Measurements from ENCODE around the gene GID8. TPM values are rescaled to one million over a fixed set of nuclear protein-coding genes. Genes with fewer than 3 reads are reported as not detected.

The GID8 gene
- total RNA-seq, 4 donors from 2014 or later: 30.4 to 57.0 (median 45.1) TPM

DNA sequence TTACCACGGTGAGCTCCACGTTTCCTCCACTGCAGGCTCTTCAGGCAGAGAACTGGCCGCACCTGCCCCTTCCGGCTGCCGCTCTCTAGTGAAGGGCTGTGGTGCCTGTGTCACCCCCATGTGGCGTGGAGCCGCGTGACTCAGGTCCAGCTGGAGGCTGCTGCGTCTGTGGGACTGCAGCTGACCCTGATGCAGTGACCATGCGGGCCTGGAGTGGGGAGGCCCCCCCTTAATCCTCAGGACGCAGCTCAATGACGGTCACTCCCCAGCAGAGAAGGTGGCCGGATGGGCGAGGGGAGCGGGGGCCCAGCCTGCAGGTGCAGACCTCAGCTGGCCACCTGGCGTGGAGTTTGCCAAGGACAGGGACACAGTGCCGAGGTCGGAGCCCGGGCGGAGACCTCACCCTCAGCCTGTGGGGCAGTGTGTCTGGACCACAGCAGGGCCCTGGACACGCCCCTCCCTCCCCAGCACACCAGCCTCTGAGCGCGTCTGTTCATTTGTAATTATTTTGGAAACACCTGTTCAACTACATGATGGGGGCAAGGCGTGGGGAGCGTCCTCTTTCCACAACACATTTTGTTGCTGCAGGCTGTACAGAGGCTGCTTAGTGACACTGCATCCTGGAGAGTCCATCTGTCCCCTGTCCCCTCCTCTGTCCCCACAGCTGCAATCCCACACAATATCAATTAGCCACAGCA is 58.1 kb downstream of the GID8 start:
- no peak for DNase-seq (ENCODE audit: low spot score in 2 of 2)
- Histone ChIP-seq H3K4me3 (no peak overlapping the region), H3K4me1 (no peaks in the 10 kb centered on the region), H3K9me3 (no peaks in the 10 kb centered on the region), H3K36me3 (no peaks in the 10 kb centered on the region), H3K27ac (no peak overlapping the region), H3K27me3 (peaks cover 88% of the 10 kb centered on the region)
- 76% methylated on average over 24 of the region's 25 CpGs for WGBS
- TF ChIP-seq POLR2AphosphoS5 (IDR thresholded peaks at IDR 0.05) (no peak), EP300 (IDR thresholded peaks at IDR 0.05) (no peak), CTCF (IDR thresholded peaks at IDR 0.05) (no peak), POLR2A (IDR thresholded peaks at IDR 0.05) (no peak)

GRCh38 chr20:62996596-62996982 is 58.6 kb downstream of the GID8 start:
- H3K9me3 ChIP-seq: no peaks in the 10 kb centered on the region
- 79% methylated on average over 13 of the region's 14 CpGs for WGBS

DNA sequence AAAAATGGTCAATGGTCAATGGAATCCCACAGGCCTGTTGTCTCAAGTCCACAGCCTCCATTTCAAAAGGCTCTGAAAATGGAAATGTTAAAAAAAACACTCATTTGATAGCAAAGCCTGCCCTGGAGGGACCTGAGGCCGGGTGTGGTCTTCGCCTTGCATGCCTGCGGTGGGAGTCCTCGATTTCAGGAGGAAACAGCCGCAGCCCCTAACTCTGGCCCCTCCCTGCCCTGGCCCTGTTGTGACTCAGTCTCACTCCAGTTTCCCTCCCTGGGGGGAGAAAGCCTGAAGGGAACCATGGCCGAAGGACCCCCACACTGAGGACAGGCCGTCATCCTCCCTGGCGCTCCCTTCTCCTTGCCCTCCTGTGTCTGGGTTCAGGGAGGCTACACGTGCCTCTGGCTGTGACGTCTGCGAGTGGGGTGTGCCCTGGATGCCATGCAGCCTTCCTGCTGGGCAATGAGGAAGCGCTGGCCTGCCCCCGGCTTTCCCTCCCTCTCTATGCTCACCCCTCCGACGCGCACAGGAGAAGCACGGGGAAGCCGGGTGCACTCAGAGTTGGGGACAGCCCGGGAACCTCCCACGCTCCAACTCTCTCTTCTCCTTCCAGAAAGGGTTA is 59.6 kb downstream of the GID8 start:
- no peaks in the 10 kb centered on the region for H3K9me3 ChIP-seq
- H3K36me3 ChIP-seq: no peaks in the 10 kb centered on the region
- no peak overlapping the region for H3K27ac ChIP-seq
- 14% methylated on average over 17 of the region's 20 CpGs for WGBS
- H3K27me3 ChIP-seq: peaks cover 89% of the 10 kb centered on the region
- no peak for DNase-seq (ENCODE audit: low spot score in 2 of 2)
- no peak overlapping the region for H3K4me3 ChIP-seq
- TF ChIP-seq POLR2A (IDR thresholded peaks at IDR 0.05) (no peak), CTCF (IDR thresholded peaks at IDR 0.05) (no peak), POLR2AphosphoS5 (IDR thresholded peaks at IDR 0.05) (no peak), EP300 (IDR thresholded peaks at IDR 0.05) (no peak)
- H3K4me1 ChIP-seq: no peaks in the 10 kb centered on the region

More at GRCh38 chr20:62996596-62996982, 58.6 kb downstream of the GID8 start:
- Histone ChIP-seq H3K4me3 (no peak overlapping the region), H3K27ac (no peak overlapping the region), H3K4me1 (no peaks in the 10 kb centered on the region), H3K27me3 (peaks cover 88% of the 10 kb centered on the region), H3K36me3 (no peaks in the 10 kb centered on the region)
- no peak for DNase-seq (ENCODE audit: low spot score in 2 of 2)
- TF ChIP-seq POLR2A (IDR thresholded peaks at IDR 0.05): no peak
- no peak for TF ChIP-seq CTCF (IDR thresholded peaks at IDR 0.05)
- no peak for TF ChIP-seq EP300 (IDR thresholded peaks at IDR 0.05)
- TF ChIP-seq POLR2AphosphoS5 (IDR thresholded peaks at IDR 0.05): no peak

Other genes starting within 250 kb of the GID8 start
- under 1 TPM in 2 of 4 donors, not detected in 2; 0.16 to 0.55 TPM for gene NTSR1, start 229.3 kb upstream of the GID8 start, total RNA-seq
- gene MRGBP, start 141.7 kb upstream of the GID8 start, total RNA-seq: 10 to 100 TPM in 3 of 4 donors, 1 to 10 TPM in 1; 10.0 to 13.3 (median 11.7) TPM
- 10 to 100 TPM; 32.1 to 54.1 (median 42.5) TPM for gene OGFR, start 133.3 kb upstream of the GID8 start, total RNA-seq
- 10 to 100 TPM in 1 of 4 donors, 1 to 10 TPM in 3; 6.1 to 11.3 (median 8.1) TPM for gene COL9A3, start 121.1 kb upstream of the GID8 start, total RNA-seq
- gene TCFL5, start 76.3 kb upstream of the GID8 start, total RNA-seq: 10 to 100 TPM in 2 of 4 donors, 1 to 10 TPM in 2; 9.0 to 20.3 (median 12.7) TPM
- 100 to 1,000 TPM in 1 of 4 donors, 10 to 100 TPM in 3; 64.6 to 143 (median 79.2) TPM for gene DIDO1, start 11.6 kb upstream of the GID8 start, total RNA-seq
- gene SLC17A9, start 14.6 kb downstream of the GID8 start, total RNA-seq: 1 to 10 TPM in 1 of 4 donors, under 1 TPM in 3; 0.10 to 2.1 (median 0.66) TPM
- not detected for gene BHLHE23, start 68.8 kb downstream of the GID8 start, total RNA-seq